ENCODE data around the gene SYDE1.
A peak's percentile ranks its signal among the peaks of the same experiment; 100 is the strongest.

SYDE1 gene

DNA sequence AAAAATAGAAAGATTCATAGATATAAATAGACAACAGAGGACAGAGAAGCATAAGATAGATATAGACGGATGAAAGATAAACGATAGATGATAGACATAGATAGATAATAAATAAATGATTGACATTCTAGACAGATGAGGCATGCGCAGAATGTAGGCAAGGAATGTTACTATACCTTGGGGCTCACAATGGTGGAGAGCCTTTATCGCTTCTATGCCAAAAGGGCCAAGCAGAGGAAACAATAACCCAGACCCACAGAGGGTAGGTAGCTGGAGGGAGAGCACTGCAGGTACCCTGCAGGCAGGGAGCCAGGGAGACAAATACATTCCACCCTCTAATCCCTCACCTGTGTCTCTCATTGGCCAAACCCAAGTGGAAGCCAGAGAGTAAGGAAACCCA lies 49.2 kb downstream of the SYDE1 start:
- Histone ChIP-seq H3K4me3 (replicated peaks; ENCODE audit: low read depth, low read length) (no peak overlapping the region), H3K36me3 (ENCODE audit: control insufficient read depth, insufficient read depth, low read length) (no peaks in the 10 kb centered on the region), H3K27me3 (replicated peaks; ENCODE audit: control insufficient read depth, insufficient read depth, low read length) (no peaks in the 10 kb centered on the region)
- DNase-seq (ENCODE audit: extremely low read depth, insufficient read length) = no peak
- TF ChIP-seq, protein P1, sequence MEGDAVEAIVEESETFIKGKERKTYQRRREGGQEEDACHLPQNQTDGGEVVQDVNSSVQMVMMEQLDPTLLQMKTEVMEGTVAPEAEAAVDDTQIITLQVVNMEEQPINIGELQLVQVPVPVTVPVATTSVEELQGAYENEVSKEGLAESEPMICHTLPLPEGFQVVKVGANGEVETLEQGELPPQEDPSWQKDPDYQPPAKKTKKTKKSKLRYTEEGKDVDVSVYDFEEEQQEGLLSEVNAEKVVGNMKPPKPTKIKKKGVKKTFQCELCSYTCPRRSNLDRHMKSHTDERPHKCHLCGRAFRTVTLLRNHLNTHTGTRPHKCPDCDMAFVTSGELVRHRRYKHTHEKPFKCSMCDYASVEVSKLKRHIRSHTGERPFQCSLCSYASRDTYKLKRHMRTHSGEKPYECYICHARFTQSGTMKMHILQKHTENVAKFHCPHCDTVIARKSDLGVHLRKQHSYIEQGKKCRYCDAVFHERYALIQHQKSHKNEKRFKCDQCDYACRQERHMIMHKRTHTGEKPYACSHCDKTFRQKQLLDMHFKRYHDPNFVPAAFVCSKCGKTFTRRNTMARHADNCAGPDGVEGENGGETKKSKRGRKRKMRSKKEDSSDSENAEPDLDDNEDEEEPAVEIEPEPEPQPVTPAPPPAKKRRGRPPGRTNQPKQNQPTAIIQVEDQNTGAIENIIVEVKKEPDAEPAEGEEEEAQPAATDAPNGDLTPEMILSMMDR (IDR thresholded peaks at IDR 0.05; ENCODE audit: insufficient read depth, low read length, poor library complexity, severe bottlenecking) = no peak

DNA sequence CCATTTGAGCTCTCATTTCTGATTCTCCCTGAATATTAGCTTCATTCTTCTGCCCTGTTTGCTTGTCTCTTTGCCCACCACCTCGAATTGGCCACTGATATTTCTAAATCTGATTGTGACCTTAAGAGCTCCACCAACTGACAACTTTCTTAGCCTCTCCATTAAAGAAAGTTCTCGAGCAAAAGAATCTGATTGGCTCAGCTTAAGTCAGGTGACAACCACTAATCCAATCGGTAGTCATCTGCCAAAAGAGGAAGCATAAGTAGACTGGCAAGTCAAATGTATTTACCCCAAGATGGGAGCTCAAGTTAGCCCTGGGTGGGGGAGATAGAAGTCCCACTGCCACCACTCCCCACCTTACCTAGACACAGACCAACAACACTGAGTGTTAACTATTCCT lies 52.0 kb downstream of the SYDE1 start:
- no peak overlapping the region for H3K4me3 ChIP-seq (replicated peaks; ENCODE audit: low read depth, low read length)
- H3K27me3 ChIP-seq (replicated peaks; ENCODE audit: control insufficient read depth, insufficient read depth, low read length) = no peaks in the 10 kb centered on the region
- TF ChIP-seq, protein P1 (IDR thresholded peaks at IDR 0.05; ENCODE audit: insufficient read depth, low read length, poor library complexity, severe bottlenecking) = no peak
- DNase-seq (ENCODE audit: extremely low read depth, insufficient read length) = no peak
- no peaks in the 10 kb centered on the region for H3K36me3 ChIP-seq (ENCODE audit: control insufficient read depth, insufficient read depth, low read length)

DNA sequence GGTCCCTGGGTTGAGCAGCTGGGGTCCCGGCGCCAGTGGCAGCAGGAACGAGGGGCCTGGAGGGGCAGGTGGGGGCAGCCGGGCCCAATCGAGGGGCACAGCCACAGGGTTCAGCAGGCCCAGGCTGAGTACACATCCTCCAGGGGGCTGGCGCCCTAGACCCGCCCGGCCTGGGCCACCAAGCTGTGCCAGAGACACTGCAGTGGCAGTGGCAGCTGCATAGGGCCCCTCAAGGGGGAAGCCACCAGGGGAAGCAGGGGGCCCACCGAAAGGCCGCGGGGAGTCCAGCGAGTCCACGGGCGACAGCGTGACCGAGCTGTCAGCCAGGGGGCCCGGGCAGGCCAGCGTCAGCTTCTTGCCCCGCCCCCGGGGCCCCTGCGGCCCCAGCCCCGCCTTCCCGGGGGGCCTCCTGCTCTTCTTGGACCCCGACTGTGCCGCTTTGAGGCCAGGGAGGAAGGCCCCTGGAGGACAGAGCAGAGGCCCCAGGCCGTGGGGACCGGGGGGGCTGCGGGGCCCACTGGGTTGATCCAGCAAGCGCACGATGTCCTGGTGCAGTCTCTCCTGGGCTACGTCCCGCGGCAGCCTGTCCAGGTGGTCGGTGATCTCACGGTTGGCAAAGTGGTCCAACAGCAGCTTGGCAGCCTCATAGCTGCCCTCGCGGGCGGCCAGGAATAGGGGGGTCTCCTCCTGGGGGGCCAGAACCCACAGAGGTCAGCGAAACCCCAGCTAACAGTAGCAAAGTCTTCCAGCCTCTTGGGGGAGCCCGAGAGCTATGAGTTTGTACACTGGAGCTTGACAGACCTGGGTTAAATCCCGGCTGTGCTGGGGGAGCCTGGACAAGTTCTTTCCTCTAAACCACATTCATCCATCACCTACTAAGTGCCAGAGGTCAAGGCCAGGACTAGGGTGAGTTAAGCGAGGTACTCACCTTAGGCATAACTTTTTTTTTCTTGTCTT lies 54.1 kb downstream of the SYDE1 start:
- Histone ChIP-seq H3K36me3 (ENCODE audit: control insufficient read depth, insufficient read depth, low read length) (no peaks in the 10 kb centered on the region), H3K27me3 (replicated peaks; ENCODE audit: control insufficient read depth, insufficient read depth, low read length) (no peaks in the 10 kb centered on the region), H3K4me3 (replicated peaks; ENCODE audit: low read depth, low read length) (no peak overlapping the region)
- TF ChIP-seq, protein P1 (IDR thresholded peaks at IDR 0.05; ENCODE audit: insufficient read depth, low read length, poor library complexity, severe bottlenecking) = peak; percentile 77
- DNase-seq (ENCODE audit: extremely low read depth, insufficient read length) = no peak
